Left ventricle myocardium inferior (tissue), 1 donor: ENCODE measurements around the gene ESD. TPM values are rescaled to one million over a fixed set of nuclear protein-coding genes. Genes with fewer than 3 reads are reported as not detected.

Source experiments
- DNase-seq: peaks from one replicate; pipeline ENCODE4 v3.0.0-alpha.2; 2020
- H3K27ac ChIP-seq: fragments of 200-600 bp; replicated peaks from 2 replicates; pipeline ENCODE4 v1.8.0; 2021
- H3K27me3 ChIP-seq: fragments of 200-600 bp; 2 replicates; pipeline ENCODE4 v1.8.0; 2021; ENCODE audit warnings: low read depth
- H3K36me3 ChIP-seq: fragments of 200-600 bp; 2 replicates; pipeline ENCODE4 v1.8.0; 2021
- H3K4me1 ChIP-seq: fragments of 200-600 bp; 2 replicates; pipeline ENCODE4 v1.8.0; 2021
- H3K4me3 ChIP-seq: fragments of 200-600 bp; 2 replicates; pipeline ENCODE4 v1.8.0; 2021; ENCODE audit warnings: mild to moderate bottlenecking, moderate library complexity
- H3K9me3 ChIP-seq: fragments of 200-600 bp; replicated peaks from 2 replicates; pipeline ENCODE4 v1.8.0; 2021
- intact Hi-C: fragments of 100-400 bp; cut with micrococcal nuclease; formaldehyde crosslinking; loops from one replicate; pipeline ENCODE4 v1.11.0; 2022
- total RNA-seq: library from RNA; stranded (reverse); fragmentation: NEBNext Ultra II Directional; extraction: Animal tissue kit (Norgen Biotek cat#: 25700); gene quantifications from one replicate; pipeline ENCODE4 v1.2.1, GENCODE V29; 2021
- TF ChIP-seq, protein P1 (sequence below): fragments of 200-600 bp; IDR thresholded peaks from 2 replicates; pipeline ENCODE4 v1.8.0; 2021; ENCODE audit warnings: antibody characterized with exemption, mild to moderate bottlenecking, borderline replicate concordance
- donor health status: DM: no; HTN: yes; CAD: no; lungs with severe emphysema.

The ESD gene
- total RNA-seq, 1 donor from 2014 or later, result 98.5 TPM

DNA sequence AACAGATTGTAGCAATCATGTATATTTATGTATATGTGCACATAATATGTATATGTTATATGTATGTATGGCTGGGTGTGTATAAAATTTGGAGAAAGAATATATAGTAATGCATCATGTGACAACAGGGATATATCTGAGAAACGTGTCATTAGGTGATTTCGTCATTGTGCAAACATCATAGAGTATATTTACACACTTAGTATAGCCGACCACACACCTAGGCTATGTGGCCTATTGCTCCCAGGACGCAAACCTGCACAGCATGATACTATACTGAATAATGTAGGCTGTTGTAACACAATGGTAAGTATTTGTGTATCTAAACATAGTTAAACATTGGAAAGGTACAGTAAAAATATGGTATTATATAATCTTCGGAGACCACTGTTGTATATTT lies 43.8 kb downstream of the ESD start:
- Histone ChIP-seq H3K27ac (no peak overlapping the region), H3K4me1 (peaks cover 15% of the 10 kb centered on the region), H3K27me3 (no peaks in the 10 kb centered on the region), H3K4me3 (no peak overlapping the region), H3K36me3 (peaks cover 26% of the 10 kb centered on the region), H3K9me3 (no peaks in the 10 kb centered on the region)
- TF ChIP-seq, protein P1, sequence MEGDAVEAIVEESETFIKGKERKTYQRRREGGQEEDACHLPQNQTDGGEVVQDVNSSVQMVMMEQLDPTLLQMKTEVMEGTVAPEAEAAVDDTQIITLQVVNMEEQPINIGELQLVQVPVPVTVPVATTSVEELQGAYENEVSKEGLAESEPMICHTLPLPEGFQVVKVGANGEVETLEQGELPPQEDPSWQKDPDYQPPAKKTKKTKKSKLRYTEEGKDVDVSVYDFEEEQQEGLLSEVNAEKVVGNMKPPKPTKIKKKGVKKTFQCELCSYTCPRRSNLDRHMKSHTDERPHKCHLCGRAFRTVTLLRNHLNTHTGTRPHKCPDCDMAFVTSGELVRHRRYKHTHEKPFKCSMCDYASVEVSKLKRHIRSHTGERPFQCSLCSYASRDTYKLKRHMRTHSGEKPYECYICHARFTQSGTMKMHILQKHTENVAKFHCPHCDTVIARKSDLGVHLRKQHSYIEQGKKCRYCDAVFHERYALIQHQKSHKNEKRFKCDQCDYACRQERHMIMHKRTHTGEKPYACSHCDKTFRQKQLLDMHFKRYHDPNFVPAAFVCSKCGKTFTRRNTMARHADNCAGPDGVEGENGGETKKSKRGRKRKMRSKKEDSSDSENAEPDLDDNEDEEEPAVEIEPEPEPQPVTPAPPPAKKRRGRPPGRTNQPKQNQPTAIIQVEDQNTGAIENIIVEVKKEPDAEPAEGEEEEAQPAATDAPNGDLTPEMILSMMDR, result no peak
- no peak for DNase-seq
- intact Hi-C loops, result no loop called here

DNA sequence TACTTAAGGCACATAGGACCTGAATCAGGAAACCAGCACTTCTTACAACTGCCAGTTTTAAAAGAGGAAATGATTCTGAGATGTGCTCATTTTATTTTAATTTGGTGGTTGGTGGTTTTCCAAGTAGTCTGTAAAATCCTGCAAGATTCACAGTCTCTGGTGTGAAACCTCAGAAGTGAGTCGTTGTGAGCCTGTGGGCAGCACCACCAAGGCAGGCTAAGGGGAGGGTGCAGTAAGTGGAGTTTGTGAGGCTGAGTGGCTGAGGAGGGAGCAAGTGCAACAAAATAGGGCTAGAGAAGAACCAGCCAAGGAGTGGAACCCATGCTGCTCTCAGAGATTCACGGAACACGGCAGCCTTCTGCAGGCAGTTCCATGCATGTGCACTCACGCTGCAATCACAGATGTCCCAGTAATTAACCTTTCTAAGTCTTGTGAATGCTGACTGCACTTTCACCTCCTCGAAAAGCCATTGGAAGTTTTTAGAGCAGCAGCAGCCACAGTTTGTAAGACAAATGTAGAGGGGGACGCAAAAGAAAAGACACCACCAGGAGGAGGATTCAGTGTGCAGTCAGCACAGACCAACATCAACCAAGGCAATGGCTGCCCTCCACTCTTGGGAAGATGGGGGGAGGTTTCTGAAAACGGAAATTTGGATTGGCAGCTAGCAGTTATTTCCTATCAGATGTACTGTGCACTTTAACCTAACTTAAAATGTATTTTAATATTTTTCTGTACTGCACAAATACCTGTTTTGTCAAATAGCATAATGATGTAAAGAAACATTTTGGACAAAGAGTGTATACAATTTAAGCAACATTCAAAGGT lies 44.9 kb downstream of the ESD start:
- H3K4me1 ChIP-seq, result peaks cover 15% of the 10 kb centered on the region
- H3K9me3 ChIP-seq, result no peaks in the 10 kb centered on the region
- DNase-seq, result no peak
- TF ChIP-seq, protein P1, result peak; percentile 12
- H3K27ac ChIP-seq, result no peak overlapping the region
- peaks cover 35% of the 10 kb centered on the region for H3K36me3 ChIP-seq
- H3K4me3 ChIP-seq, result no peak overlapping the region
- H3K27me3 ChIP-seq, result no peaks in the 10 kb centered on the region
- intact Hi-C loops, result no loop called here

DNA sequence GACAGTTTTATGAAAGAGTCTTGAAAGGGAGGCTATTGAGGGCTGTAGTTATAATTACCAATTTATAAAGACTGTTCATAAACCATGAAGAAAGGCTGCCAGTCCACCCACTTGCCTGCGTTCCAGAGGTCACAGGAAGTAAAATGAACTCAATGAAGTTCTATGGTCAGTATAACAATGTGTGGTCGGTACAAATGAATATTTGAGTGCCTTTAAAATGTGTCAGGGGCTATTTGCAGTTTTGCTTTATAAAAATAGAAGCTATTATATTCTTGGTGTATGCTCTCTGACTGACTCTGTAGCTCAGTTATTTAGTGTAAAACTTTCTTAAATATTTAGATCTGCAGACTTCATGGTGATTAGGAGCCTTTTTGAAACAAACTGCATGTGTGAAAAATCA lies 47.0 kb downstream of the ESD start:
- H3K9me3 ChIP-seq, result no peaks in the 10 kb centered on the region
- TF ChIP-seq, protein P1, result no peak
- peaks cover 53% of the 10 kb centered on the region for H3K36me3 ChIP-seq
- H3K4me1 ChIP-seq, result peaks cover 15% of the 10 kb centered on the region
- DNase-seq, result no peak
- no peak overlapping the region for H3K27ac ChIP-seq
- intact Hi-C loops, result no loop called here
- no peak overlapping the region for H3K4me3 ChIP-seq
- no peaks in the 10 kb centered on the region for H3K27me3 ChIP-seq

DNA sequence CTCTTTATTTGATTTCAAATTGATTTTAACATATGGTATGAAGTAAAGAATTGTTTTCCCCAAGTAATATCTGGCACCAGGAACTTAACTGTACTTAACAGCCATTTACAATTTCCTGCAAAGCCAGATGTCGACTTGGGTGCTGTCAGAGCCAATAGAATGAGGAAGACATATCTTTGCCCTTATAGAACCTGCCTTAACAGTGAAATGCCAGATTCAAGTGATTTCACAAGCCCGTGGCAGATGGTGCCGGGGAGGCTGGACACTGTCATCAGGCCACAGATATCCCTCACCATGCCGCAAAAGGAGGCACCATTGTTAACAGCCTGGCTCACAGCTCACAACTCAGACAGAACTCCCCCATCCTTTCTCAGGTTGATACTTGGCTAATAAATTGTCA lies 48.7 kb downstream of the ESD start:
- no peaks in the 10 kb centered on the region for H3K9me3 ChIP-seq
- peaks cover 15% of the 10 kb centered on the region for H3K4me1 ChIP-seq
- H3K36me3 ChIP-seq, result peaks cover 66% of the 10 kb centered on the region
- DNase-seq, result no peak
- intact Hi-C loops, result no loop called here
- TF ChIP-seq, protein P1, result no peak
- H3K27ac ChIP-seq, result no peak overlapping the region
- no peaks in the 10 kb centered on the region for H3K27me3 ChIP-seq
- H3K4me3 ChIP-seq, result no peak overlapping the region

DNA sequence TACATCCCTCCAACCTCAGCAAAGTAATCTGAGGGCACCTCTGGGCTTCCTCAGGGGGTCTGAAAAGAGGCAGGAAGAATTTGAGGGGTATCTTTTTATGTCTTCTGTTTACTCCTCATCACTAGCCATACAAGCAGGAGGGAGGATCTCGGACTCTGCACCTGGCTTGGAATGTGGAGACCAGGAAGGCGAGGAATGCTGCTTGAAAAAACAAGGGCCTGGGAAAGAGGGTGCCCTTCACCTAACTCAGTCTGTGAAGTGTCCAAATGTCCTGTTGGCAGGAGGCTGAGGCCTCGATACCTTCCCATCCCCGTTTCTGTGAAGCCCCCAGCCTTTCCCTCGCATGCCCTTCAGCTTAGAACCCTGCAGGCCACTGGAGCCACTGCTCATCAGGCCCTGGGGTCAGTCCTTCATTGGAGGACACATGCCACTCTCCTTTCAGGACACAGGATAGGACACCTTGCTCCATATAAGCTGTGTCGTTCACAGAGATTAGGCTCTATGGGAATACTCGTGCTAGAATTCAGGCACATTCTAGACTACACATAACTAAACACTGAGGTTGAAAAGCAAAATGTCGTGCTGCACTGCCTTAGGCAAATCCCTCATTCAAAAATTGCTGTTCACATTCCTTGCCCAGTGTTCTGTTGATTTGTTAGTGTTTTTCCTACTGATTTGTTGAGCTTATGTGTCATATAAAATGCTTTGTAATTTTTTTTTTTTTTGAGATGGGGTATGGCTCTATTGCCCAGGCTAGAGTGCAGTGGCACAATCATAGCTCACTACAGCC lies 49.7 kb downstream of the ESD start:
- Histone ChIP-seq H3K9me3 (no peaks in the 10 kb centered on the region), H3K27me3 (no peaks in the 10 kb centered on the region), H3K4me1 (peaks cover 15% of the 10 kb centered on the region), H3K27ac (no peak overlapping the region), H3K36me3 (peaks cover 71% of the 10 kb centered on the region), H3K4me3 (no peak overlapping the region)
- intact Hi-C loops, result no loop called here
- TF ChIP-seq, protein P1, result no peak
- no peak for DNase-seq
